ENCODE data around the gene PHACTR4.
"Not testable (repeated sequence)": the region's sequence is repeated elsewhere in the genome, so short reads cannot be mapped to it uniquely, and the experiment has no call there.

Gene PHACTR4

DNA sequence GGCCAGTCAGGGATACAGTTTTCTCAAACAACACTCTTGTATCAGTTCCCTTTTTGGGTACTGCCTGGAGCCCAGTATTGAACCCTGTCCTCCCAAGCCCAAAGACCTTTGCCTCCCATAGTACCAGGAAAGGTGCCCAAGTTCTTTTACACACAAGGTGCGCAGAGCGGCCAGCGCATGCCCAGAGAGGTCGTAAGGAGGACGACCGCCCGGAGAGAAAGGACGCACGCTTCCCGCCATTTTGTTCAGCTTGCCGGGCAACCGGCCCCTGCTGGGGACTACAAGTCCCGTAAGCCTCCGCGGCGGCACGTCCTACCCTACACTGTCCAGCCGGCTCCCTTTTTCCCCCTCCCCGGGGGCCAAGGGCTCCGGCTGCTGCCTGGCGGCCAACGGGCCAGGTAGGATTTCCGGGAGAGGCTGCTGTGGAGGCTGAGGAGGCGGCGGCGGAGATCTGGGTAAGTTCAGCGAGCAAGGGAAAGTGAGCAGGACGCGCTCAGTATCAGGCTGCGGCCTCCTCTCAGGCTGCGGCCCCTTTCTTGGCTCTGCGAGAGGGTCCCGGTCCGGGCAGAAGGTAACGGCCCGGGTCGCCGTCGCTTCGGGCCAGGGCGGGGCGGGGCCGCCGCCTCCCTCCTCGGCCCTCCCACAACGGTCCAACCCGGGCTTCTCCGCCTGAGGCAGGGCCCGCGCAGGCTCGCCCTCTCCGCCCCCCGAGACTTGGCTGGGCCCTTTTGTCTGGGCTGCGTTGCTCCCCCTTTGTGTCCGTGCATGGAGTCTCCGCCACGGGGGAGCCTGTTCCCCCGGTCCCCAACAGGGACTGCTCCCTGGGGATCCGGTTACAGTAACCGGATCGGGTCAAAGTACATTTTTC lies at the start of gene PHACTR4:
PHACTR4 (plus strand) TSS at position 370 of the 868 bp plus-strand sequence. CDS start 37,708 bp downstream, outside the sequence.
- DNase-seq: peak; percentile 69

DNA sequence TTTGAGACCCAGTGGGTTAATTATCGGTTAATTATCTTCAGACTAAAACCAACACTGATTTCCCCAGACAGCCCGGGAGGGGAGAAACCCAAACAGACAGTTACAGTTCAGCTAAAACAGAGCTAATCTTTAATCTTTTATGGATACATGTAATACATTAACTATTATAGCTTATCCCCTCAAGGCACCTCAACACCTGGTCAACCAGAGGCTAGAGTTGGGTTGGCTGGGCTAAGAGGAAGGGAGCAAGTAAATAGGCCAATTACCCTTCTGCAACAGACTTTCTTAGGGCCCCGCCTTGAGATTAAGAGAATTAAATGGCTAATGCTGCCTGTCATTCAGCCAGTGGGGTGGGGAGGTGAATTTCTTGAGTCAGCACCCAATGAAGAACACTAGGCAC lies 47.3 kb upstream of the PHACTR4 start:
- DNase-seq: peak; percentile 8

DNA sequence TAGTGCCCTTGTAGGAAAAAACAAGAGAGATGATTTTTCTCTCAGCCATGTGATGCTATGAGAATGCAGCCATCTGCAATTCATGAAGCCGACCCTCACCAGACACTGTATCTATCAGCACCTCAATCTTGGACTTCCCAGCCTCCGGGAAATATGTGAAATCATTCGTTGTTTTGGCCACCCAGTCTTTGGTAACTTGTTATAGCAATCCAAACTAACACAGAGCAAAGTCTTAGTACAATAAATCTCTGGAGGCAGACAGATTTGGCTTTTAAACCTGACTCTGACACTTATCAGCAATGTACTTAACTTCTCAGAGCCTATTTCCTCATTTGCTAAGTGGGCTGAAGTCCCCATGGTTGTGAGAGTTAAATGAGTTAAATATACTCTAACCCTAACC lies 45.8 kb upstream of the PHACTR4 start:
- DNase-seq: no peak

DNA sequence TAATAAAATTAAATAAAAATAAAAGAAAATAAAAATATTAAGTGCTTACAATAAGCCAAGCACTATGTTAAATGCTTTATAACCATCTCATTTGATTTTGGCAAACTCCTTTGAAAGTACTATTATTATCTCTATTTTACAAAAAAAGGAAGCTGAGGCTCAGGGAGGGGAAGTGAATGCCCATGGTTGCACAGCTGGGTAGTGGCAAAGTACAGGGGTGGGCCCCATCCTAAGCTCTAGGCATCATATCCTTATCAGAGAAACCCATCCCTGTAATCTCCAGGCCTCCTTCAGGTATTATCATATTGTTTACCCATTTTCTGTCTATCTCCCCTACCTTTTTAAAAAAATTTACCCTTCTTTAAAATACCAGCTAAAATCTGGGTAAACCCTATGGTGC lies 43.0 kb upstream of the PHACTR4 start:
- no peak for DNase-seq

DNA sequence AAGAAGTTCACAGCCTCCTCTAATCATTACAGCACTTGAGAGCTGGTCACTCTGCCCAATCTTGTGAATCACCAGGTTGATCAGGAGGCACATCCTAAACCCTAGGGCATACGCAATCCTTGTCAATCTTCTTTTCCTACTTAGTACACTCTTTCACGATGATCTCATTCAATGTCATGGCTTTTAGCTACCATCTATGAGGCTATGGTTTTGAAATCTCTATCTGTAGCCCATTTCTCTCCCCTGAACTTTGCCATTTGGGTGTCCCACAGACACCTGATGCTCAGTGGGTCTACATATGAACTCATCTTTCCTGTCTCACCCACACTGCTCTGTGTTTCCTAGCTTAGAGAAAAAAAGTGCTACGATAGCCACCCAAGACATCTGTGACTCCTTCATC lies 42.6 kb upstream of the PHACTR4 start:
- DNase-seq: no peak

DNA sequence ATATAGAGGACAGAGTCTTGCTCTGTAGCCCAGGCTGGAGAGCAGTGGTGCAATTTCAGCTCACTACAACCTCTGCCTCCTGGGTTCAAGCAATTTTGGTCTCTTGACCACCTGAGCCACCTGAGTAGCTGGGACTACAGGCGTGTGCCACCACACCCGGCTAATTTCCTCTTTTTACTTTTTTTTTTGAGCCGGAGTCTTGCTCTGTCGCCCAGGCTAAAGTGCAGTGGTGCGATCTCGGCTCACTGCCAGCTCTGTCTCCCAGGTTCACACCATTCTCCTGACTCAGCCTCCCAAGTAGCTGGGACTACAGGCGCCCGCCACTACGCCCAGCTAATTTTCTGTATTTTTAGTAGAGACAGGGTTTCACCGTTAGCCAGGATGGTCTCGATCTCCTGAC lies 42.1 kb upstream of the PHACTR4 start:
- DNase-seq: not testable (repeated sequence)

DNA sequence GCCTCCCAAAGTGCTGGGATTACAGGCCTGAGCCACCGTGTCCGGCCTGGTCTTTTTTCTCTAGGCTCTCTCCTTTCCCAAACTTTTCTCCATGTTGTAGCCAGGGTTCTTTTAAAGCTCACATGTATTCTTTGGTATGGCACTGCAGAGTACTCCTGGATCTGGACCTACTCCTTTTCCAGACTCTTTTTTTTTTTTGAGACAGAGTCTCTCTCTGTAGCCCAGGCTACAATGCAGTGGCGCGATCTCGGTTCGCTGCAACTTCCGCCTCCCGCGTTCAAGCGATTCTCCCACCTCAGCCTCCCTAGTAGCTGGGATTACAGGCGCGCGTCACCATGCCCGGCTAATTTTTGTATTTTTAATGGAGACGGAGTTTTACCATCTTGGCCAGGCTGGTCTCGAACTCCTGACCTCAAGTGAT lies 41.3 kb upstream of the PHACTR4 start:
- no peak for DNase-seq

DNA sequence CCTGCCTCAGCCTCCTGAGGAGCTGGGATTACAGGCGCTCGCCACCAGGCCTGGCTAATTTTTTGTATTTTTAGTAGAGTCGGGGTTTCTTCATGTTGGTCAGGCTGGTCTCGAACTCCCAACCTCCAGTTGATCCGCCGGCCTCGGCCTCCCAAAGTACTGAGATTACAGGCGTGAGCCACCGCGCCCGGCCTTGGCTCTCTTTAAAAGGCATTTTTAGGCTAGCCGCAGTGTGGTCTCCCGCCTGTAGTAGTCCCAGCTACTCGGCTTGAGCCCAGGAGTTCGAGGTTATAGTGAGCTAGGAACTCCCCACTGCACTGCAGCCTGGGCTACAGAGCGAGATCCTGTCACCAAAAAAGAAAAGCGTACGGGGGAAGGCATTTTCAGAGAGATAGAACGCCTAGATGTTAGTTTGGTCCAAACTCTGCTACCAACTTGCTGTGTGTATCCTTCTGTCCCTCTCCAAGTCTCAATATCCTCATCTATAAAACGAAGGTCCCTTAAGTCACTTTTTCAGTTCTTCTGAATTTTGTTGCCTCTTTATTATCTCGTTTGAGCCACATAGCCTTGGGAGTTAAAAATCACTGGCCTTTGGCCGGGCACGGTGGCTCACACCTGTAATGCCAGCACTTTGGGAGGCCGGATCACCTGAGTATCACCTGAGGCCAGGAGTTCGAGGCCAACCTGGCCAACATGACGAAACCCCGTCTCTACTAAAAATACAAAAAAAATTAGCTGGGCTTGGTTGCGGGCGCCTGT lies 40.0 kb upstream of the PHACTR4 start:
- no peak for DNase-seq

DNA sequence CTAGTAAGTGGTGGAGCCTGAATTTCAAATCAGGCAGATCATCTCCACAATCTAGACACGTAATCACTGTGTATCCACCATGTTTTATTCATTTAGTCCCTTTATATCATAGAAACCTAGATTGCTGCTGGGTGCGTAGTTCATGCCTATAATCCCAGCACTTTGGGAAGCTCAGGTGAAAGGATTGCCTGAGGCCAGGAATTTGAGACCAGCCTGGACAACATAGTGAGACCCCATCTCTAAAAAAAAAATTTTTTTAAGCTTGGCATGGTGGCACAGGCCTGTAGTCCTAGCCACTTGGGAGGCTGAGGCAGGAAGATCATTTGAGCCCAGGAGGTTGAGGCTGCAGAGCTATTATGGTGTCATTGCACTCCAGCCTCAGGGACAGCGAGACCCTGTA lies 30.6 kb upstream of the PHACTR4 start:
- DNase-seq: no peak

DNA sequence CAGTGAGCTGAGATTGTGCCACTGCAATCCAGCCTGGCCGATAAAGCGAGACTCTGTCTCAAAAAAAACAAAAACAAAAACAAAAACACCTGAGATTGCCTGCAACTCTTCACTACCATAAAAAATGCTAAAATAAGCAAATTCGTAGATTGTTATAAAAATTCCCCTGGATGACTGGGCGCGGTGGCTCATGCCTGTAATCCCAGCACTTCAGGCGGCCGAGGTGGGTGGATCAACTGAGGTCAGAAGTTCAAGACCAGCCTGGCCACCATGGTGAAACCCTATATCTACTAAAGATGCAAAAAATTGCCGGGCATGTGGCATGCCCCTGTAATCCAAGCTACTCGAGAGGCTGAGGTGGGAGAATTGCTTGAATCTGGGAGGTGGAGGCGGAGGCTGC lies 30.0 kb upstream of the PHACTR4 start:
- no peak for DNase-seq

DNA sequence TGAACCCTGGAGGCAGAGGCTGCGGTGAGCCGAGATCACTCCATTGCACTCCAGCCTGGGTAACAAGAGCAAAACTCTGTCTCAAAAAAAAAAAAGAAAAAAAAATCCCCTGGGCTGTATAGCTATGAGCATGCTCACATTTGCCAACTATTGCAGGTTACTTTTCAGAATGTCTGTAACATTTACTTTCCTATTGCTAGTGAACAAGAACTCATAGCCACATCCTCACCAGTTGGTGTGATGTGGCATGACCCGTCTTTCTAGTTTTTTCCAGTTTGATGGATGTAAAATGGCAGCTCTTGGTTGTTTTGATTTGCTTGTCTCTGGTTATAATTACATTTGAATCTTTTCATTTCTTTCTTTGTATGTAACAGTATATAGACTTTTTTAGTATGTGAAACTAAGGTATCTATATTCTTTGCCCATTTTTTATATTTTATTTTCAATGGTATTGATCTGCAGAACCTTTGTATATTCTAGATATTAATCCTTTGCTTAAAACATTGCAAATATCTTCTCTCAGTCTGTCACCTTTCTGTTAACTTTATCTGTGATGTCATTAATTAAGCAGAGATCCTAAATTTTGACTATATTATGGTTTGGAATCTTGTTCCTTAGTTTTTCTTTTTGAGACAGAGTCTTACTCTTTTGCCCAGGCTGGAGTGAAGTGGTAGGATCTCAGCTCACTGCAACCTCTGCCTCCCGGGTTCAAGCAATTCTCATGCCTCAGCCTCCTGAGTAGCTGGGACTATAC lies 29.1 kb upstream of the PHACTR4 start:
- DNase-seq: no peak

DNA sequence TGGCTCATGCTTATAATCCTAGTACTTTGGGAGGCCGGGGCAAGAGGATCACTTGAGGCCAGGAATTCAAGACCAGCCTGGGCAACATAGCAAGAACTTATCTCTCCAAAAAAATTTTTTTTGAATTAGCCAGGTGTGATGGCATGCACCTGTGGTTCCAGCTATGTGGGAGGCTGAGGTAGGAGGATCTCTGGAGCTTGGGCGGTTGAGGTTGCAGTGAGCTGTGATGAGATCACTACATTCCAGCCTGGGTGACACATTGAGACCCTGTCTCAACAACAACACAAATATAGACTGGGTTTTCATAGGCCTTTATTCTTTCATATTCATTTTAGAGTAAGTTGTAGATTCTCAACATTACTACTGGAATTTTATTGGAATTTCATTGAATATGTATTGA lies 27.9 kb upstream of the PHACTR4 start:
- no peak for DNase-seq

DNA sequence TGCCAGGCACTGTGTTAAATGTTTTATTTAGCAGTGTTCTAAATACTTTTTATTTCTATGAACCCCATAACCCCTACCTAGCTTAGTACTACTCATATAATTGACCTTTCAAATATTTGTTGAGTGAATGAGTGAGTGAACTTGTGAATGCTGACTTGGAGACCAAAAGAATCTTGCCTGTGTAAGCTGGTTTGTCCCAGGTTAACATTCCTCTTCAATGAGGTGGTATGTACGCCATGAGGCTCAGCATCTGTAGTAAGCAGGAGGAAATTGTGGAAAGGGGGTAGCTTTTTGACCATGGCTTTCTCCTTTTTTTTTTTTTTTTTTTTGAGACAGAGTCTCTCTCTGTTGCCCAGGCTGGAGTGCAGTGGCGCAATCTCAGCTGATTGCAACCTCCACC lies 26.1 kb upstream of the PHACTR4 start:
- DNase-seq: no peak

DNA sequence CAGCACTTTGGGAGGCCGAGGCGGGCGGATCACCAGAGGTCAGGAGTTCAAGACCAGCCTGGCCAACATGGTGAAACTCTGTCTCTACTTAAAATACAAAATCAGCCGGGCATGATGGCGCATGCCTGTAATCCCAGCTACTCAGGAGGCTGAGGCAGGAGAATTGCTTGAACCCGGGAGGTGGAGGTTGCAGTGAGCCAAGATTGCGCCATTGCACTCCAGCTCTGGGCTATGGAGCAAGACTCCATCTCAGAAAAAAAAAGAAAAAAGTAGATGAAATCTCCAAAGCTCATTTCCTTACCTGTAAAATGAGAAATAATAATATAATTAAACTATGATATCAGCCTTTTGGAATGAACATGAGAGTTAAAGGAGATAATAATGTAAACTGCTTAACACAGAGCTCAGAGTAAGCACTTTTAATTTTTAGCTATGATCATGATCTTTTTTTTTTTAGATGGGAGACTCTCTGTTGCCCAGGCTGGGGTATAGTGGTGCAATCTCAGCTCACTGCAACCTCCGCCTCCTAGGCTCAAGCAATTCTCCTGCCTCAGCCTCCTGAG lies 16.2 kb upstream of the PHACTR4 start:
- DNase-seq: not testable (repeated sequence)

DNA sequence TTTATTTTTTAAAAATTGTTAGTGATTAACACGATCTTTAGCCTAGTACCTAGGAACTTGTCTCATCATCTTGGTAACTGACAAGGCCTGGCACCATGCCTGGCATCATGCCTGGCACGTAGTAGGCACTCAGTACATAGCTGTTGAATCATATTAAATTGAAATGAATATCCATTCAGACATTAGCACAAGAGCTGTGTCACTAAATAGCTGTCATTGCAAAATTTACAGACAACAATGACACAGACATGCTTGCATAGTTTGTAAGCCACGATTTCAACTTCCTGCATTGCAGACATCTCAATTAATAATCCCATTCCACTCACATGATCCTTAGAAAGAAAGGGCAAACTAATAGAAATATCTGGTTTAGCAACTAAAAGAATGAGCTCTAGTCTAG lies 15.4 kb upstream of the PHACTR4 start:
- DNase-seq: no peak

DNA sequence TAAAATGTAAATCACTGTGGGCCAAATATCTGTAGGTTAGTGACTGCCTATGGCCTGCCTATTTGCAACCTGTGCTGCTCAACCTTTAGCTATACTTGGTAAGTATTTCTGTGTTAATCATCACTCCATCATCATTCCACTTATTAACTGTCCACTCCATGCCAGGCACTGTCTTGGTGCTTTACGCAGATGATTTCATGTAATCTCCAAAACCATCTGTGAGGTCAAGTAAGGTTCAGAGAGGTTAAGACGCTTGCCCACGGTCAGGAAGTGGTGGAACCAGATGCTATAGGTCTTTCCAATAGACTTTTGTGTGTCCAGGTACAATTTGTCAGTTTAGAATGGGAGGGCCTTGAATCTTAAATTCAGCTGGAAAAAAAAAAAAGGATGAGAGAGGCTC lies 10.8 kb upstream of the PHACTR4 start:
- no peak for DNase-seq

DNA sequence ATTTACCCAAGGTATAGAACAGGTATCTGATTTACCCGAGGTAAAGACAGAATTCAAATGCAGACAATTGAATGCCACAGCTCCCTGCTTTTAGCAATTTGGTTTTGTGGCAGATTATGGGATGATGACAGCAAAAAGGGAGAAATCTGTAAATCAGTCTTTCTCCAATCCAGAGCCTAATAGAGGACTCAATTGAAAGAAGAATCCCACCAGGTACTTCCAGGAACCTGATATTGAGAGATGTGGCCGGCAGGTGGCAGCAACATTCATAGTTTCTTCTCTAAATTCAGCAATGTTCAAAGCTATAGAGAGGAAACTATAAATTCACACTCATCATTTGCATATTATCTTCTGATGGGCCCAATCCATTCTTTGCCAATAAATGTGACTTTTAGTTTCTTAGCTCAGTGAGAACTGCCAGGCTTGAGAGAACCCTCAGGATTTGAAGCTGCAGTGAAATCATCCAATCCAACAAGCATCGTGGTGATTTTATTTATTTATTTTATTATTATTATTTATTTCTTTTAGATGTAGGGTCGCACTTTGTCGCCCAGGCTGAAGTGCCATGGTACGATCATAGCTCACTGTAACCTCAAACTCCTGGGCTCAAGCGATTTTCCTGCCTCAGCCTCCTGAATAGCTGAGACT lies 9.8 kb upstream of the PHACTR4 start:
- peak; percentile 7 for DNase-seq

DNA sequence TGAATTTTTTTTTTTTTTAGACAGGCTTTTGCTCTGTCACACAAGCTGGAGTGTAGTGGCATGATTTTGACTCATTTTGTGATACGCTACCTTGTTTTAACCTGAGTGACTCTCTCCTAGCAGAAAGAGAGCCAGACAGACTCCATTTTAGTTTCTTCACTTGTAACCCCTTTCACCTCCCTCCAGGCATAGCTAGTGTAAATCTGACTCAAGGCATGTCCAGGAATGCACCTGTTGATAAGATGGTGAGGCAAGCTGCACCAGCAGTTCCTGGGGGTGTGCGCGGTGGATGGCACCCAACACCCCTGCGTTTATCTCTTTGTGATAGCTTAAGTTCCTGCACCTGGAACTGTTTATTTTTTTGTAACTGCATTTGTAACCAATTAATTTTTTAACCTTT lies 4.7 kb upstream of the PHACTR4 start:
- no peak for DNase-seq

DNA sequence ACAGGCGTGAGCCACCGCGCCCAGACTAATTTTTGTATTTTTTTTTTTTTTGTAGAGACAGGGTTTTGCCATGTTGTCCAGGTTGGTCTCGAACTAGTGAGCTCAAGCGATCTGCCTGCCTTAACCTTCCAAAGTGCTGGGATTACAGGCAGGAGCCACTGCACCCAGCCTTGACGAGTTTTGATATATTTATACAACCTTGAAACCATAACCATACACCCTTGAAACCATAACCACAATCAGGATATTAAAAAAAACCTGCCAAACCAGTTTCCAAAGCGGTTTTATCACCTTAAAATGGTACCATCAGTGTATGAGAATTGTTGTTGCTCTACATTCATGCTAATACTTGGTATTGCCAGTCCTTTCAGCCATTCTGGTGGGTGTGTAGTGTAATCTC lies 3.7 kb upstream of the PHACTR4 start:
- DNase-seq: no peak

DNA sequence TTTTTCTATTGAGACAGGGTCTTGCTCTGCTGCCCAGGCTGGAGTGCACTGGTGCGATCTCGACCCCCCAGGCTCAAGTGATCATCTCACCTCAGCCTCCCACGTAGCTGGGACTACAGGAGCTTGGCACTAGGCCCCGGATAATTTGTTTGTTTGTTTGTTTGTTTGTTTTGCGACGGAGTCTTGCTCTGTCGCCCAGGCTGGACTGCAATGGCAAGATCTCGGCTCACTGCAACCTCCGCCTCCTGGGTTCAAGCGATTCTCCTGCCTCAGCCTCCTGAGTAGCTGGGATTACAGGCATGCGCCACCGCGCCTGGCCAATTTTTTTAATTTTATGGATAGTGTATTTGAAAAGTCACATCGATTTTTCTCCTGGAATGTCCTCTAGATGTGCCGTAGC lies 932 bp upstream of the PHACTR4 start:
- DNase-seq: not testable (repeated sequence)

DNA sequence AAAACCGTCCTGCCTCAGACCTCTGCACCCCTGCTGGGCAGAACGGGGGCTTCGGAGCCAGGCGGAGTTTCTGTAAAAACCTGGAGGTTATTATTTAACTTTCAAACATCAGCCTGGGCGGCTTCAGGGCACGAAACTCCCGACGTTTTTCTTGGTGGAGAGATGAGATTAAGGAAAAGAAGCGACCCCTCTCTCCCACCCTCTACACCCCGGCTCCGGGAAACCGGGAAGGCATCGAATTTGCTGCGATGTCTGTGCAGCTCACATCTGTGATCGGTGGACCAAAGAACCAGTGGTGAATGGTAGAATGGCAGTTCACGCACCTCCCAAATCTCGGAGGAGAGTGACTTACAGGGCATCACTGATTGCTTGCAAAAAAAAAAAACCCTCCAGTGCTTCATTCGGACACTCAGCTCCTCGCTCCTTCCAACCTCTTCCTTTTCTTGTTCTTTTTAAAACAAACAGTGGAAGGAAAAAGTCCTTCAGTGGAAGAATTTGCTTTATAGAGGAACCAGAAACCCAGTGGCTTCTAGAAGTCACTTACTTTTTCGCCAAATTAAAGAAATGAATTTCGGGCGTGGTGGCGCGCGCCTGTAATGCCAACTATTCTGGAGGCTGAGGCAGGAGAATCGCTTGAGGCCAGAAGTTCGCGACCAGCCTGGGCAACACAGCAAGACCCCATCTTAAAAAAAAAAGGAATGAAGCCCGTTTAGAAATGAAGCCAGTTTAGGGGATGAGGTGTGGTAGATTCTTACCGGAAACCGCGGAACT lies 884 bp downstream of the PHACTR4 start:
- no peak for DNase-seq

DNA sequence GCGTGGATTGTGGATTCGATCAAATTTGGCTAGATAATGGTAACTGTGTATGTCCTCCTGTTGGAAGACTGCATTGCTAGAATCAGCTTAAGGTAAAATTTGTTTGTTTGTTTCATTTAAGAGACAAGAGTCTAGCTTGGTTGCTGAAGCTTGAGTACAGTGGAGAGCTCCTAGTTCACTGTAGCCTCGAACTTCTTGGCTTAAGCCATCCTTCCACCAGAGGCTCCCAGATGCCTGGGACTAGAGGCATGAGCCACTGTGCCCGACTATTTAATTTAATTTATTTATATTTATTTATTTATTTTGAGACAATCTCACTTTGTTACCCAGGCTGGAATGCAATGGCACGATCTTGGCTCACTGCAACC lies 1.5 kb downstream of the PHACTR4 start:
- no peak for DNase-seq

All from NCI-H524 treated with DMSO at 0.1 percent for 48 hours (cell line).